ENCODE results near the gene SLC44A4.

DNA sequence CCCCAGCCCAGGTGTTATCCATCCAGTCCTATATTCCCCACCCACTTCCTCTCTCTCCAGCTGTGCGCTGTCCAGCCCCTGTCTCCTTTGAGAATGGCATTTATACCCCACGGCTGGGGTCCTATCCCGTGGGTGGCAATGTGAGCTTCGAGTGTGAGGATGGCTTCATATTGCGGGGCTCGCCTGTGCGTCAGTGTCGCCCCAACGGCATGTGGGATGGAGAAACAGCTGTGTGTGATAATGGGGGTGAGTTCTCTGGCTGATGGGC lies 49.8 kb upstream of the SLC44A4 start:
- TF ChIP-seq POLR2AphosphoS5 (IDR thresholded peaks at IDR 0.05; ENCODE audit: low read depth, low read length) (no peak), SIN3A (IDR thresholded peaks at IDR 0.05; ENCODE audit: borderline replicate concordance, insufficient read depth, low read length) (no peak), TAF1 (IDR thresholded peaks at IDR 0.05; ENCODE audit: borderline replicate concordance, insufficient read depth, low read length) (no peak), FOXP2 (optimal IDR thresholded peaks at IDR 0.05; ENCODE audit: borderline replicate concordance, extremely low read depth, extremely low read length, insufficient read depth) (no peak)
- TF ChIP-seq, protein P1, sequence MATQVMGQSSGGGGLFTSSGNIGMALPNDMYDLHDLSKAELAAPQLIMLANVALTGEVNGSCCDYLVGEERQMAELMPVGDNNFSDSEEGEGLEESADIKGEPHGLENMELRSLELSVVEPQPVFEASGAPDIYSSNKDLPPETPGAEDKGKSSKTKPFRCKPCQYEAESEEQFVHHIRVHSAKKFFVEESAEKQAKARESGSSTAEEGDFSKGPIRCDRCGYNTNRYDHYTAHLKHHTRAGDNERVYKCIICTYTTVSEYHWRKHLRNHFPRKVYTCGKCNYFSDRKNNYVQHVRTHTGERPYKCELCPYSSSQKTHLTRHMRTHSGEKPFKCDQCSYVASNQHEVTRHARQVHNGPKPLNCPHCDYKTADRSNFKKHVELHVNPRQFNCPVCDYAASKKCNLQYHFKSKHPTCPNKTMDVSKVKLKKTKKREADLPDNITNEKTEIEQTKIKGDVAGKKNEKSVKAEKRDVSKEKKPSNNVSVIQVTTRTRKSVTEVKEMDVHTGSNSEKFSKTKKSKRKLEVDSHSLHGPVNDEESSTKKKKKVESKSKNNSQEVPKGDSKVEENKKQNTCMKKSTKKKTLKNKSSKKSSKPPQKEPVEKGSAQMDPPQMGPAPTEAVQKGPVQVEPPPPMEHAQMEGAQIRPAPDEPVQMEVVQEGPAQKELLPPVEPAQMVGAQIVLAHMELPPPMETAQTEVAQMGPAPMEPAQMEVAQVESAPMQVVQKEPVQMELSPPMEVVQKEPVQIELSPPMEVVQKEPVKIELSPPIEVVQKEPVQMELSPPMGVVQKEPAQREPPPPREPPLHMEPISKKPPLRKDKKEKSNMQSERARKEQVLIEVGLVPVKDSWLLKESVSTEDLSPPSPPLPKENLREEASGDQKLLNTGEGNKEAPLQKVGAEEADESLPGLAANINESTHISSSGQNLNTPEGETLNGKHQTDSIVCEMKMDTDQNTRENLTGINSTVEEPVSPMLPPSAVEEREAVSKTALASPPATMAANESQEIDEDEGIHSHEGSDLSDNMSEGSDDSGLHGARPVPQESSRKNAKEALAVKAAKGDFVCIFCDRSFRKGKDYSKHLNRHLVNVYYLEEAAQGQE (IDR thresholded peaks at IDR 0.05; ENCODE audit: insufficient read depth in 1 of 2, low read depth in 2 of 2, low read length in 2 of 2), result 0 out of 4 replicates have a peak, but pooled peaks of 1 of the 2 experiments have one; percentile 54

Measured in PFSK-1 (cell line).